B cell (primary cell): Measurements from ENCODE around the gene EFHD2.

Source experiments
- CTCF ChIP-seq: fragments of 200-600 bp; IDR thresholded peaks from one replicate; pipeline ENCODE4 v1.8.0; 2022; ENCODE audit warnings: antibody characterized with exemption, mild to moderate bottlenecking
- EZH2 ChIP-seq: IDR thresholded peaks from 2 replicates; pipeline ENCODE4 v1.6.1; 2012; ENCODE audit warnings: borderline replicate concordance, low read depth, mild to moderate bottlenecking, moderate library complexity, low read length; ENCODE audit not compliant: insufficient read depth, poor library complexity, severe bottlenecking

- TF ChIP-seq CTCF (no peak), EZH2 (no peak)
Observed at GRCh38 chr1:15390667-15391066, 19.0 kb upstream of the EFHD2 start.
